GM12891 (cell line): ENCODE measurements around the gene RAET1E.

ENCODE experiments used
- POLR2A ChIP-seq: IDR thresholded peaks from 2 replicates; pipeline ENCODE4 v1.6.1; 2011; ENCODE audit warnings: low read depth, low read length, control low read depth
- POLR2AphosphoS5 ChIP-seq: IDR thresholded peaks from 2 replicates; pipeline ENCODE4 v1.6.1; 2011; ENCODE audit warnings: low read depth, low read length, control low read depth
- POU2F2 ChIP-seq: IDR thresholded peaks from 2 replicates; pipeline ENCODE4 v1.6.1; 2011; ENCODE audit warnings: low read depth, mild to moderate bottlenecking, control low read depth, low read length, moderate library complexity
- SPI1 ChIP-seq: IDR thresholded peaks from 2 replicates; pipeline ENCODE4 v1.6.1; 2011; ENCODE audit warnings: low read depth, low read length, control low read depth
- TAF1 ChIP-seq: IDR thresholded peaks from 2 replicates; pipeline ENCODE4 v1.6.1; 2011; ENCODE audit warnings: low read depth, low read length, control low read depth

- TF ChIP-seq POLR2A (no peak), POLR2AphosphoS5 (no peak), SPI1 (no peak), TAF1 (no peak), POU2F2 (no peak)
Observed at GRCh38 chr6:149918151-149918905, 20.4 kb upstream of the RAET1E start.
